SK-N-SH treated with all-trans-retinoic acid at 6 μM for 48 hours (cell line): ENCODE data around the gene NME5.

Source experiments
- ARNTL ChIP-seq: fragments of 450-650 bp; formaldehyde crosslinking; IDR thresholded peaks from 2 replicates; pipeline ENCODE4 v1.5.0; 2020; ENCODE audit warnings: low read depth, mild to moderate bottlenecking, moderate library complexity, borderline replicate concordance
- CSRNP3 ChIP-seq: fragments of 250-450 bp; sonication (Bioruptor Pico); IDR thresholded peaks from 2 replicates; pipeline ENCODE4 v1.5.1; 2021; ENCODE audit warnings: mild to moderate bottlenecking, moderate library complexity
- OSR1 ChIP-seq: fragments of 250-450 bp; sonication (Bioruptor Pico); IDR thresholded peaks from 2 replicates; pipeline ENCODE4 v1.8.0; 2022; ENCODE audit warnings: moderate library complexity, mild to moderate bottlenecking, inconsistent platforms
- PPARA ChIP-seq: fragments of 250-450 bp; sonication (Bioruptor Pico); IDR thresholded peaks from 2 replicates; pipeline ENCODE4 v1.5.0; 2020; ENCODE audit warnings: mild to moderate bottlenecking, borderline replicate concordance
- RARB ChIP-seq: fragments of 250-450 bp; sonication (Bioruptor Pico); IDR thresholded peaks from 2 replicates; pipeline ENCODE4 v1.8.0; 2021; ENCODE audit warnings: mild to moderate bottlenecking, moderate library complexity
- SNAI2 ChIP-seq: fragments of 250-450 bp; sonication (Bioruptor Pico); IDR thresholded peaks from 2 replicates; pipeline ENCODE4 v1.5.0; 2020; ENCODE audit warnings: mild to moderate bottlenecking, moderate library complexity
- ZC3H10 ChIP-seq: fragments of 250-450 bp; sonication (Bioruptor Pico); IDR thresholded peaks from 2 replicates; pipeline ENCODE4 v1.5.1; 2021; ENCODE audit warnings: mild to moderate bottlenecking, moderate library complexity
- ZFP3 ChIP-seq: fragments of 250-450 bp; sonication (Bioruptor Pico); IDR thresholded peaks from 2 replicates; pipeline ENCODE4 v1.5.0; 2020; ENCODE audit warnings: mild to moderate bottlenecking, moderate library complexity
- ZFP30 ChIP-seq: fragments of 450-650 bp; formaldehyde crosslinking; IDR thresholded peaks from 2 replicates; pipeline ENCODE4 v1.5.0; 2022; ENCODE audit warnings: mild to moderate bottlenecking, moderate library complexity
- ZNF565 ChIP-seq: fragments of 450-650 bp; formaldehyde crosslinking; conservative IDR thresholded peaks from 2 replicates; pipeline ENCODE4 v1.5.0; 2020; ENCODE audit warnings: low read depth, mild to moderate bottlenecking, moderate library complexity
- TF ChIP-seq, protein P1 (sequence below): fragments of 250-450 bp; sonication (Bioruptor Pico); IDR thresholded peaks from 2 replicates; pipeline ENCODE4 v1.8.0; 2020; ENCODE audit warnings: mild to moderate bottlenecking, moderate library complexity, borderline replicate concordance

DNA sequence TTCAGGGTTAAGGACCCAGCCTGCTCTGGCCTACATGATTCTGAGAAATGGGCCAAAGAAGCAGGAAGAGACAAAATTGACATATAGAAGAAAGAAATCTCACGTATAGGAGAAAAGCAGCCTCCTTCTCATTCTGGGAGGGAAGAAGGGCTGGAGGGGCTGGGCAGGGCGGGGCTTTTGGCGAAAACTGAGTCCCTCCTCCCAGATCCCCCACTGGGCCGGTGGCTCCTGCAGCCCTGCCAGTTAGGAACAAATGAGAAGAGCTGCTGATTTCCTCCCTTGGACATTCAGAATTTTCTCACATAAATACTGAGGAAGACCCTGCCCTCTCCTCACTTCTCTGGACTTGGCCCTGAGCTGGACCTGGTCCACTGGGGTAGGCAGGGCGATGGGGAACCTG, 55.5 kb downstream of the NME5 start, which contains the start of gene WNT8A:
- TF ChIP-seq PPARA (CRISPR knock-in tag) (no peak), OSR1 (CRISPR knock-in tag) (no peak), ARNTL (CRISPR knock-in tag) (no peak), CSRNP3 (CRISPR knock-in tag) (no peak), ZC3H10 (CRISPR knock-in tag) (no peak), SNAI2 (CRISPR knock-in tag) (no peak), RARB (CRISPR knock-in tag) (no peak), ZFP30 (CRISPR knock-in tag) (no peak), ZFP3 (CRISPR knock-in tag) (no peak), ZNF565 (CRISPR knock-in tag) (no peak)
- TF ChIP-seq, protein P1, sequence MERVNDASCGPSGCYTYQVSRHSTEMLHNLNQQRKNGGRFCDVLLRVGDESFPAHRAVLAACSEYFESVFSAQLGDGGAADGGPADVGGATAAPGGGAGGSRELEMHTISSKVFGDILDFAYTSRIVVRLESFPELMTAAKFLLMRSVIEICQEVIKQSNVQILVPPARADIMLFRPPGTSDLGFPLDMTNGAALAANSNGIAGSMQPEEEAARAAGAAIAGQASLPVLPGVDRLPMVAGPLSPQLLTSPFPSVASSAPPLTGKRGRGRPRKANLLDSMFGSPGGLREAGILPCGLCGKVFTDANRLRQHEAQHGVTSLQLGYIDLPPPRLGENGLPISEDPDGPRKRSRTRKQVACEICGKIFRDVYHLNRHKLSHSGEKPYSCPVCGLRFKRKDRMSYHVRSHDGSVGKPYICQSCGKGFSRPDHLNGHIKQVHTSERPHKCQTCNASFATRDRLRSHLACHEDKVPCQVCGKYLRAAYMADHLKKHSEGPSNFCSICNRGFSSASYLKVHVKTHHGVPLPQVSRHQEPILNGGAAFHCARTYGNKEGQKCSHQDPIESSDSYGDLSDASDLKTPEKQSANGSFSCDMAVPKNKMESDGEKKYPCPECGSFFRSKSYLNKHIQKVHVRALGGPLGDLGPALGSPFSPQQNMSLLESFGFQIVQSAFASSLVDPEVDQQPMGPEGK (CRISPR knock-in tag), result no peak
